ENCODE data around the gene SMARCC1. TPM values are rescaled to one million over a fixed set of nuclear protein-coding genes. Genes with fewer than 3 reads are reported as not detected.

SMARCC1 gene
- total and polyA plus RNA-seq, 10 donors, result 10.5 to 82.9 (median 44.7) TPM

DNA sequence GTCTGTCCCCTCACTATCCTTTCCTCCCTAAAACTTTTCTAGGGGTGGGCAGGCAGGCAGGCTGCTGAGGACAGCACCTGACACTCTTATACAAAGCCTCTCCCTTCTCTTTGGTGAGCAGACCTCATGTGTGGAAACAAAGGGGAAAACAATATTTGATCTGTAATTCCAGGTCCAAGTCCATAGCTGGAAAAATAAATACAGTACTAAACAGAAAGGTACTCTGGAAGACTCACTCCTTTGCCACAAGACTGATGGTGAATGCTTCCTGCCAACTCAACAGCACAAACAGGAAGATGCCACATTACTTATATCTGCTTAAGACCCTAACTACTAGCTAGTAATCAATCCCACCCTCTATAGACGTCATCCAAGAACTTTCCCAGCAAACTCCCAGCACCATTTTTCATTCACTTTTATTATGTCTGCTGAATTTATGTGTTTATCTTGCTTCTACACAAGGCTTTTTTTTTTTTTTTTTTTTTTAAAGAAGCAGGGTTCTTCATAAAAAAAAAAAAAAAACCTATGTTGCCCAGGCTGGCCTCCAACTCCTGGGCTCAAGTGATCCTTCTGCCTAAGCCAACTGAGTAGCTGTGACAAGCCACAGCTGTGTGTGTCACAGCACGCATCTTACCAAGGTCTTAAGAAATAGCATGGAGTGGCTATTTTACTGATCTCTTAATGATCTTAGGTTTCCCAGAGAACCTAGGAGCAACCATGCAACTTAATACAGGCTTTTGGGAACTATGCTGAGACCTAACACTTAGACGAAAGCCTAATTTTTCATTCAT lies 158.8 kb downstream of the SMARCC1 start:
- 94 to 98% (median 95%) methylated on average over 3 of the region's 3 CpGs for WGBS, 5 donors
- H3K4me3 ChIP-seq, result no peak overlapping the region
- H3K9me3 ChIP-seq, result no peaks in the 10 kb centered on the region
- H3K4me1 ChIP-seq, result no peaks in the 10 kb centered on the region
- H3K27ac ChIP-seq, result no peak overlapping the region
- TF ChIP-seq, protein P1, sequence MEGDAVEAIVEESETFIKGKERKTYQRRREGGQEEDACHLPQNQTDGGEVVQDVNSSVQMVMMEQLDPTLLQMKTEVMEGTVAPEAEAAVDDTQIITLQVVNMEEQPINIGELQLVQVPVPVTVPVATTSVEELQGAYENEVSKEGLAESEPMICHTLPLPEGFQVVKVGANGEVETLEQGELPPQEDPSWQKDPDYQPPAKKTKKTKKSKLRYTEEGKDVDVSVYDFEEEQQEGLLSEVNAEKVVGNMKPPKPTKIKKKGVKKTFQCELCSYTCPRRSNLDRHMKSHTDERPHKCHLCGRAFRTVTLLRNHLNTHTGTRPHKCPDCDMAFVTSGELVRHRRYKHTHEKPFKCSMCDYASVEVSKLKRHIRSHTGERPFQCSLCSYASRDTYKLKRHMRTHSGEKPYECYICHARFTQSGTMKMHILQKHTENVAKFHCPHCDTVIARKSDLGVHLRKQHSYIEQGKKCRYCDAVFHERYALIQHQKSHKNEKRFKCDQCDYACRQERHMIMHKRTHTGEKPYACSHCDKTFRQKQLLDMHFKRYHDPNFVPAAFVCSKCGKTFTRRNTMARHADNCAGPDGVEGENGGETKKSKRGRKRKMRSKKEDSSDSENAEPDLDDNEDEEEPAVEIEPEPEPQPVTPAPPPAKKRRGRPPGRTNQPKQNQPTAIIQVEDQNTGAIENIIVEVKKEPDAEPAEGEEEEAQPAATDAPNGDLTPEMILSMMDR (IDR thresholded peaks at IDR 0.05 in 8 of 11, conservative IDR thresholded peaks at IDR 0.05 in 3 of 11), result no peak
- no peak for TF ChIP-seq POLR2AphosphoS5 (IDR thresholded peaks at IDR 0.05)
- TF ChIP-seq POLR2A (IDR thresholded peaks at IDR 0.05), result no peak
- intact Hi-C loops (cut with DNase I; ENCODE audit: low total_unique reads), result no loop called here
- no peak for DNase-seq
- H3K27me3 ChIP-seq (replicated peaks in 1 of 7), result no peaks in the 10 kb centered on the region
- H3K36me3 ChIP-seq, result peaks cover 0 to 99% (median 61%) of the 10 kb centered on the region in 6 donors

DNA sequence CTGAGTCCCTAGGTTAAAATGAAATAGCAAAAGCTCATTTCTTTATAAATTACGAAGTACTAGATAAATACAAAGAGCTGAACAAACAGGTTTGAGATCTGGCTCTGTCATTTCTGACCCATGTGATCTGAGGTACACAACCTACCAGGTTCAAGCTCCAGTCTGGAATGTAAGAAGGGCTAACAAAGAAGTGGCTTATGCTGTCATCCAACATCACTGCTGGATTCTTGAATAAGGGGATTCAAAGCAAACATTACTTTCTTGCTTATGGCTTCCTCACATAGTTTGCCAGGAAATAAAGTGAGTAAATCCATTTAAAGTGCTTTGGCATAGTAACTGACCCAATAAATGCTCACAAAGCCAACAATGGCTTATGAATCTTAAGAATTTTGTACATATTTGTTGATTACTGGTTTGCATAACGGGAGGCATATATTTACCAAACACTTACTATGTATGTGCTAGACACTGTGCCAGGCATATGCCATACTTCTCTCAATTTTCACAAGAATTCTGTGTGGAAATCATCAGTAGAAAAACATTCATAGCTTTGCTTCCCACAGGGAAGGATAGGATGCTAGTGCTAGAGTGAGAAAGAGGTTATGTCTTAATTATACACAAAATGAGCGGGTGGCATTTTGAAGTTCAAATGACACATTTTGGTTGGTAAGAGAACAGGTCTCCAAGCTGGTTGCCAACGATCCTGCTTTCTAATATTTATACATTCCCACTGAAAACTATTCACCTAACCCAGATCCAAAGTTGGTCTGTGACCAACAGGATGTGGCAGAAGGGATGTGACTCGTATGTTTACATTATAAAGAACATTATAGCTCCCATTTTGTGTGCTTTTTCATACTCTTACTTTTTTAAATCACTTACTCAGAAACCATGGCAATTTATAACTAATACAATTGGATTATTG lies 164.3 kb downstream of the SMARCC1 start:
- no peaks in the 10 kb centered on the region for H3K27me3 ChIP-seq (replicated peaks in 1 of 7)
- WGBS, 5 donors, result 77 to 88% (median 87%) methylated on average over 5 of the region's 5 CpGs
- no peaks in the 10 kb centered on the region for H3K9me3 ChIP-seq
- no peak for DNase-seq
- no peak overlapping the region for H3K27ac ChIP-seq
- H3K36me3 ChIP-seq, result peaks cover 0 to 96% (median 54%) of the 10 kb centered on the region in 6 donors
- no peak overlapping the region for H3K4me3 ChIP-seq
- peaks cover 0 to 23% (median 5%) of the 10 kb centered on the region in 6 donors for H3K4me1 ChIP-seq
- intact Hi-C loops (cut with DNase I; ENCODE audit: low total_unique reads), result no loop called here
- TF ChIP-seq POLR2AphosphoS5 (IDR thresholded peaks at IDR 0.05), result no peak
- no peak for TF ChIP-seq POLR2A (IDR thresholded peaks at IDR 0.05)
- TF ChIP-seq, protein P1 (IDR thresholded peaks at IDR 0.05 in 8 of 11, conservative IDR thresholded peaks at IDR 0.05 in 3 of 11), result no peak

DNA sequence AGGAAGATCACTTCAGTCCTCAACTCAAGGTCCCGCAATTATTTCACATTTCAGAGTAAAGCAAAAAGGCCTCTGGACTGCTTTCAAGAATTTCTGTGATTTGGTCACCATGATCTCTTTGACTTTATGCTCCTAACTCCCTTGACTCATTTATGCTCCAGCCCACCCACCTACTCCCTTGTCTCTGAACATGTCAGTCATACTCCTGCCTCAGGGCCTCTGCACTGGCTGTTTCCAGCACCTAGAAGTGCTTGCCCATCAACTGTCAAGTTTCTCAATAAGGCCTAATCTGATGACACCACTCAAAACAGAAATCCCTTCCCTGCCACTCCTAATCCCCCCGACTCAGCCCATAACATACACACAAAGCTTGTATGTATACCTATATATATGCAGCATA lies 166.9 kb downstream of the SMARCC1 start:
- H3K27ac ChIP-seq, result peak overlapping the region in 1 of 8 donors; percentile 59
- intact Hi-C loops (cut with DNase I; ENCODE audit: low total_unique reads), result no loop called here

More for the DNA sequence above, 166.9 kb downstream of the SMARCC1 start:
- H3K9me3 ChIP-seq, result no peaks in the 10 kb centered on the region
- 89 to 97% (median 91%) methylated on average over 2 of the region's 2 CpGs for WGBS, 5 donors
- no peak for TF ChIP-seq POLR2AphosphoS5 (IDR thresholded peaks at IDR 0.05)
- TF ChIP-seq, protein P1 (IDR thresholded peaks at IDR 0.05 in 8 of 11, conservative IDR thresholded peaks at IDR 0.05 in 3 of 11), result no peak
- TF ChIP-seq POLR2A (IDR thresholded peaks at IDR 0.05), result no peak
- no peak for DNase-seq
- no peak overlapping the region for H3K4me3 ChIP-seq
- H3K36me3 ChIP-seq, result peaks cover 0 to 95% (median 47%) of the 10 kb centered on the region in 6 donors
- no peaks in the 10 kb centered on the region for H3K27me3 ChIP-seq (replicated peaks in 1 of 7)
- peaks cover 0 to 23% (median 5%) of the 10 kb centered on the region in 6 donors for H3K4me1 ChIP-seq

Measured in spleen (tissue), 11 donors.